Osteoblast (primary cell): Measurements from ENCODE around the gene ABCC11. TPM values are rescaled to one million over a fixed set of nuclear protein-coding genes. Genes with fewer than 3 reads are reported as not detected.

Experiments
- DNase-seq: peaks from one replicate; pipeline ENCODE4 v3.0.0; 2011; ENCODE audit warnings: low spot score, mixed read lengths; ENCODE audit not compliant: insufficient read length; ENCODE audit errors: missing footprints
- H2AFZ ChIP-seq: 2 replicates; pipeline ENCODE4 v1.6.0; 2011; ENCODE audit warnings: mild to moderate bottlenecking, low read length
- H3K27ac ChIP-seq: 2 replicates; pipeline ENCODE4 v1.5.1; 2011; ENCODE audit warnings: mild to moderate bottlenecking, low read depth, low read length, moderate library complexity
- H3K27me3 ChIP-seq: 2 replicates; pipeline ENCODE4 v1.6.0; 2012; ENCODE audit warnings: mild to moderate bottlenecking, control low read depth, inconsistent platforms, low read length, moderate library complexity; ENCODE audit not compliant: insufficient read depth
- H3K36me3 ChIP-seq: 2 replicates; pipeline ENCODE4 v1.5.1; 2011; ENCODE audit warnings: mild to moderate bottlenecking, low read length, control low read depth, moderate library complexity; ENCODE audit not compliant: insufficient read depth
- H3K4me1 ChIP-seq: 2 replicates; pipeline ENCODE4 v1.5.1; 2011; ENCODE audit warnings: mild to moderate bottlenecking, low read length, control low read depth, moderate library complexity; ENCODE audit not compliant: insufficient read depth
- H3K4me2 ChIP-seq: 2 replicates; pipeline ENCODE4 v1.6.0; 2011; ENCODE audit warnings: mild to moderate bottlenecking, low read length; ENCODE audit not compliant: insufficient read depth
- H3K4me3 ChIP-seq: fragments of 200-600 bp; sonication (generic); 3 replicates; pipeline ENCODE4 v1.5.1; 2012; ENCODE audit warnings: mild to moderate bottlenecking, low read length, inconsistent platforms; ENCODE audit not compliant: insufficient read depth
- H3K79me2 ChIP-seq: 2 replicates; pipeline ENCODE4 v1.6.0; 2012; ENCODE audit warnings: mild to moderate bottlenecking, low read length, control low read depth, inconsistent platforms; ENCODE audit not compliant: insufficient read depth
- H3K9me3 ChIP-seq: 2 replicates; pipeline ENCODE4 v1.5.1; 2011; ENCODE audit warnings: low read depth, low read length, control low read depth
- H4K20me1 ChIP-seq: 2 replicates; pipeline ENCODE4 v1.6.0; 2012; ENCODE audit warnings: mild to moderate bottlenecking, low read length, control low read depth; ENCODE audit not compliant: insufficient read depth
- total RNA-seq: library from RNA; depleted of rRNA; stranded (reverse); fragments of >200 nt; gene quantifications from 2 replicates; pipeline ENCODE4 v1.2.3, GENCODE V29; 2012
- TF ChIP-seq, protein P1 (sequence below): IDR thresholded peaks from 2 replicates; pipeline ENCODE4 v1.5.1; 2011; ENCODE audit warnings: mild to moderate bottlenecking, low read depth, low read length, moderate library complexity; ENCODE audit errors: extremely low read depth

ABCC11 gene
- total RNA-seq, 1 donor = under 0.01 TPM

DNA sequence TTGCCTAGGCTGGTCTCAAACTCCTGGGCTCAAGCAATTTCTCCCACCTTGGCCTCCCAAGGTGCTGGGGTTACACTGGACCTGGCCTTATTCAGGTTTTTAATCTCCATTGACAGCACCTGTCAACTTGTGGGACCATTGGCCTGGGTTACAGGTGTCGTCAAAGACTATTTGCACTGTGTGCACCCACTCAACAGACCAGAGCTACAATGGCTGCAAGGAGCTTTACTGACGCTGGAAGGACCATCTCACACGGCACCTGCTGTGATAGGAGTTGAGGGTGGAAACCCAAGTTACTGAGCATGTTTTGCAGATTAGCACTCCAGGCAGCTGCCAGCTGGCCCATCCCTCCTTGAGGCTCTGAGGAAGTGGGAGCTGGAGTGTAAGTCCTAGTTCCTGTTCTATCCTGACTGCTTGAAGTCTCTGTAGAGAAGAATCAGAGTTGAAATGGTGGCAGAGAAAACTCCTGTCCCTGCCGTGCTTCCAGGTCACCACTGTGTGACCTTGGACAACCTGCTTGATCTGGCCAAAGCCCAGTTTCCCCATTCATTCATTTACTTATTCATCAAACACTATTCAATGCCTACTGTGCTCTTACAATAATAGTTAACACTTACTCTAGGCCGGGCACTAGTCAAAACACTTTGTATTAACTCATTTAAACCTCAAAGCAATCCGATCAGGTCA lies 45.7 kb downstream of the ABCC11 start:
- no peak overlapping the region for H3K27ac ChIP-seq

GRCh38 chr16:48197294-48197693 lies 50.0 kb downstream of the ABCC11 start:
- Histone ChIP-seq H3K36me3 (no peaks in the 10 kb centered on the region), H3K4me1 (no peaks in the 10 kb centered on the region), H3K4me3 (no peak overlapping the region), H4K20me1 (no peaks in the 10 kb centered on the region), H3K4me2 (no peak overlapping the region), H3K27ac (no peak overlapping the region), H3K9me3 (no peaks in the 10 kb centered on the region), H3K79me2 (no peaks in the 10 kb centered on the region), H3K27me3 (no peaks in the 10 kb centered on the region), H2AFZ (no peak overlapping the region)
- DNase-seq = no peak
- TF ChIP-seq, protein P1, sequence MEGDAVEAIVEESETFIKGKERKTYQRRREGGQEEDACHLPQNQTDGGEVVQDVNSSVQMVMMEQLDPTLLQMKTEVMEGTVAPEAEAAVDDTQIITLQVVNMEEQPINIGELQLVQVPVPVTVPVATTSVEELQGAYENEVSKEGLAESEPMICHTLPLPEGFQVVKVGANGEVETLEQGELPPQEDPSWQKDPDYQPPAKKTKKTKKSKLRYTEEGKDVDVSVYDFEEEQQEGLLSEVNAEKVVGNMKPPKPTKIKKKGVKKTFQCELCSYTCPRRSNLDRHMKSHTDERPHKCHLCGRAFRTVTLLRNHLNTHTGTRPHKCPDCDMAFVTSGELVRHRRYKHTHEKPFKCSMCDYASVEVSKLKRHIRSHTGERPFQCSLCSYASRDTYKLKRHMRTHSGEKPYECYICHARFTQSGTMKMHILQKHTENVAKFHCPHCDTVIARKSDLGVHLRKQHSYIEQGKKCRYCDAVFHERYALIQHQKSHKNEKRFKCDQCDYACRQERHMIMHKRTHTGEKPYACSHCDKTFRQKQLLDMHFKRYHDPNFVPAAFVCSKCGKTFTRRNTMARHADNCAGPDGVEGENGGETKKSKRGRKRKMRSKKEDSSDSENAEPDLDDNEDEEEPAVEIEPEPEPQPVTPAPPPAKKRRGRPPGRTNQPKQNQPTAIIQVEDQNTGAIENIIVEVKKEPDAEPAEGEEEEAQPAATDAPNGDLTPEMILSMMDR = no peak

More for the DNA sequence above, 45.7 kb downstream of the ABCC11 start:
- Histone ChIP-seq H3K36me3 (no peaks in the 10 kb centered on the region), H3K9me3 (no peaks in the 10 kb centered on the region), H3K27me3 (no peaks in the 10 kb centered on the region), H3K4me3 (no peak overlapping the region), H3K4me2 (no peak overlapping the region), H2AFZ (no peak overlapping the region), H4K20me1 (no peaks in the 10 kb centered on the region), H3K79me2 (no peaks in the 10 kb centered on the region), H3K4me1 (no peaks in the 10 kb centered on the region)
- DNase-seq = no peak
- TF ChIP-seq, protein P1 = no peak

DNA sequence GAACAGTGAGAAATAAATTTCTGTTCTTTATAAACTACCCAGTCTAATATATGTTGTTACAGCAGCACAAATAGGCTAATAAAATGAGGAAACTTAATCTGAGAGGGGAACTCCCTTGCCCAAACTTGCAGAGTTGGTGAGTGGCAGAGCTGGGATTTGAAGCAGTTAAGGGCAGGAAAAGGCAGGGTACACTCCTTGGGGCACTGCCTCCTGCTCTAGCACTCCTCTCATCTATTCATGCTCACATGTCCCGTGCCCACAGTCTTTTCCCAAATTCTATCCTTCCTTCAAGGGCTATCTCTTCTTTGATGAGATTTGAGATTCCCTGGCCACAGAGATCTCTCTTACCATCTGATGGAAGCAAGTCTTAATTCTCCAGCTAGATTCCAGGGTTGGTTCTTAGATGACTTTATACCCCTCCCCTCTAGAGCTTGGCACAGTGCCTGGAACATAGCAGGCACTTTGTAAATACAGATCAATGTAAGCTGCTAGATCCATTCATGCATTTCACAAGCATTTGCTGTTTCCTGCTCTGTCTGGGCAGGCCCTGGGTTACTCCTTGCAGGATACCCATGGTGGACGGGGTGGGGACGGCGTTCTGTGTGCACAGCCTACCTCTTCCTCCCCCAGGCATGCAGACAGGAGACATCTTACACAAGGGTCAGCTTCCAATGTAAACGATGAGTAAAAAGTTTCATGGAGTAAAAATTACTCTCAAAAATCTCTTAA lies 52.3 kb downstream of the ABCC11 start:
- Histone ChIP-seq H4K20me1 (no peaks in the 10 kb centered on the region), H3K27me3 (no peaks in the 10 kb centered on the region), H3K27ac (no peak overlapping the region), H3K4me2 (no peak overlapping the region), H3K36me3 (no peaks in the 10 kb centered on the region), H2AFZ (peak overlapping the region; percentile 22), H3K79me2 (no peaks in the 10 kb centered on the region), H3K9me3 (no peaks in the 10 kb centered on the region), H3K4me3 (no peak overlapping the region), H3K4me1 (no peaks in the 10 kb centered on the region)
- no peak for DNase-seq
- TF ChIP-seq, protein P1 = no peak

- Histone ChIP-seq H2AFZ (no peak overlapping the region), H3K4me3 (no peak overlapping the region), H3K27me3 (peaks cover 3% of the 10 kb centered on the region), H3K4me1 (no peaks in the 10 kb centered on the region), H3K9me3 (no peaks in the 10 kb centered on the region), H3K36me3 (no peaks in the 10 kb centered on the region), H4K20me1 (no peaks in the 10 kb centered on the region), H3K79me2 (no peaks in the 10 kb centered on the region), H3K4me2 (no peak overlapping the region), H3K27ac (no peak overlapping the region)
- TF ChIP-seq, protein P1 = no peak
- no peak for DNase-seq
Measured at GRCh38 chr16:48193846-48194245, 53.5 kb downstream of the ABCC11 start.
